CD4-positive, alpha-beta T cell treated with Interleukin-2 at 100 ng/mL for 4 hours (primary cell): ENCODE results near the gene FAM20A.
"Not testable (repeated sequence)": the region's sequence is repeated elsewhere in the genome, so short reads cannot be mapped to it uniquely, and the experiment has no call there.

Experiments used
- DNase-seq: peaks from one replicate; pipeline ENCODE4 v3.0.0-alpha.2; 2020; ENCODE audit warnings: low spot score

The FAM20A gene

GRCh38 chr17:68564415-68565111 lies 36.6 kb downstream of the FAM20A start:
- DNase-seq, result no peak

GRCh38 chr17:68562736-68563135 lies 38.4 kb downstream of the FAM20A start:
- DNase-seq, result no peak

- no peak for DNase-seq
Observed at GRCh38 chr17:68560966-68561720, 40.0 kb downstream of the FAM20A start.

GRCh38 chr17:68559316-68559715 lies 41.9 kb downstream of the FAM20A start:
- no peak for DNase-seq

- DNase-seq, result no peak
Observed at GRCh38 chr17:68556551-68556950, 44.6 kb downstream of the FAM20A start.

- no peak for DNase-seq
Observed at GRCh38 chr17:68544111-68544915, 56.9 kb downstream of the FAM20A start.

GRCh38 chr17:68542698-68543463 lies 58.3 kb downstream of the FAM20A start:
- DNase-seq, result no peak

- no peak for DNase-seq
Observed at GRCh38 chr17:68541816-68542215, 59.4 kb downstream of the FAM20A start.

- DNase-seq, result no peak
Observed at GRCh38 chr17:68540981-68541380, 60.2 kb downstream of the FAM20A start.

GRCh38 chr17:68539548-68540467 lies 61.4 kb downstream of the FAM20A start:
- no peak for DNase-seq

- no peak for DNase-seq
Observed at GRCh38 chr17:68535922-68536321, 65.2 kb downstream of the FAM20A start.

- DNase-seq, result no peak
Observed at GRCh38 chr17:68534695-68535088, 66.5 kb downstream of the FAM20A start.

- DNase-seq, result no peak
Observed at GRCh38 chr17:68533887-68534694, 67.1 kb downstream of the FAM20A start.

- no peak for DNase-seq
Observed at GRCh38 chr17:68532826-68533225, 68.3 kb downstream of the FAM20A start.

GRCh38 chr17:68531252-68531651 lies 69.9 kb downstream of the FAM20A start:
- DNase-seq, result no peak

GRCh38 chr17:68527314-68527713 lies 73.9 kb downstream of the FAM20A start:
- DNase-seq, result no peak

GRCh38 chr17:68526548-68526947 lies 74.6 kb downstream of the FAM20A start:
- no peak for DNase-seq

GRCh38 chr17:68522266-68522665 lies 78.9 kb downstream of the FAM20A start:
- no peak for DNase-seq

GRCh38 chr17:68519911-68520310 lies 81.3 kb downstream of the FAM20A start:
- no peak for DNase-seq

- not testable (repeated sequence) for DNase-seq
Observed at GRCh38 chr17:68519051-68519450, 82.1 kb downstream of the FAM20A start.
